Activated CD4-positive, CD25-positive, alpha-beta regulatory T cell (primary cell): ENCODE results near the gene INO80.

Experiments used
- DNase-seq, 4 experiments: peaks; one replicate each; lab custom pipeline; 2025; lab: John Stamatoyannopoulos, UW

INO80 gene

GRCh38 chr15:40999190-40999589, 116.9 kb downstream of the INO80 start:
- no peak for DNase-seq

DNA sequence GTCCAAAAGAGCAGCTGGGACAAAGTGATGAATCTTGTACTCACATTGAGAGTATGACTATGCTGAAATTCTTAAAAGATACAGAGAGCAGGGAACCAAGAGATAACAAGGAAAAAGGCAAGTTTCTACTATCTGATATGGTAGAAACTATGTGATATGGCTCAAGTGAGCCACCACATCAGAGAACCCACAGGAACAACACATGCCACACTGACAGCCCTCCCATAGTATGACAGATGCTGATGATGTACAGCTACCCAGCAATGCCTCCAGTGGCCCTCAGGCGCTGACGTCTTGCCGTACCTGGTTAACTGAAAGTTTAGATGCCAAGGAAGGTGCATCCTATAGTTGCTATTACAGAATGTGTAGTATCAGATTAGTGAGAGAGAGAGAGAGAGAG, 120.4 kb downstream of the INO80 start:
- DNase-seq: no peak

- no peak for DNase-seq
Observed at GRCh38 chr15:40992825-40993224, 123.3 kb downstream of the INO80 start.

GRCh38 chr15:40992241-40992741, 123.8 kb downstream of the INO80 start:
- no peak for DNase-seq

GRCh38 chr15:40991355-40991754, 124.7 kb downstream of the INO80 start:
- no peak for DNase-seq

DNA sequence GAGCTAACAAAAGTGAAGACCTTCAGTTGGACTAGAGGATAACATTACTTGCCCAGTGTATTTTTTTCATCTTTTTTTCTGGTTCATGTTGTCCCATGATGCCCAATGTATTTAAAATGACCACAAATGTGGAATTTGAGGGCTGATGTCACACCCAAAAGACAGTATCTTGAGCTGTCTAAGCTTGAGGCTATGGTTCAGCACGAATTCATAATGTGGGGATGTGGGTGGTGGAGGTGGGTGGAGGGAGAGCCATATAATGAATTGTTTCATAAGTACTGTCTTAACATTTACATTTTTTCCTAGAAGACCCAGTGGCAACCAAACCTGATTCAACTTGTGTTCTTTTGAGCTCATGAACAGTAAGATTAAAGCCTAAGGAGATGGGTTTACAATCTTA, 125.3 kb downstream of the INO80 start:
- DNase-seq: no peak

DNA sequence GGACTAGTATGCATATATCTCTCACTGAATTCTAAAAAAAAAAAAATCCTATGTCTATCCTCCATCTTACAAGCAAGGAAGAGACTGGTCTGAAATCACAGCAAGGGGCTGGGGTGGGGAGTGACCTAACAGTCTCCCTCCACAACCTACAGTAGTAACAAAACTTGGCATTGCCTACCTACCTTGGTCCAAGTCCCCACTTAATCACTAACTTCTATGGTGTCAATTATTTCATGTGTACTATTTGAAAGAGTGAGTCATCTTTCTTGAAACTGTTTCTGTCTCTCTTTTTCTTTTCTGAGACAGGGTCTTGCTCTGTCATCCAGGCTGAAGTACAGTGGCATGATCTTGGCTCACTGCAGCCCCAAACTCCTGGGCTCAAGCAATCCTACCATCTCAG, 126.0 kb downstream of the INO80 start:
- no peak for DNase-seq

DNA sequence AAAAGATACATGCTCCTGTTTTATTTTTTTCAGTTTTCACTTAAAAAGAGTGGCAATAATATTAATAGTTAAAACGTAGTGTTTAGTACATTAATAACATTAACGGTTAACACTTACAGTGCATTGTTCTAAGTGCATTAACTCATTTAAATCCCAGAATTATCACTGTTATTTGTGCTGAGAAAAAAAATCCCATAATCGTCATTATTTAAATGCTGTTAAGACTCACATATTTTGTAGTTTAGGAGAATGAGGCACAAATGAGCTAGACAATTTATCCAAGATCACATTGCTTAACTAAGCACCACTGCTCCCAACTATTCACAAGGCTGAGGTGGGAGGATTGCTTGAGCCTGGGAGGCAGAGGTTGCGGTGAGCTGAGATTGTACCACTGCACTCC, 127.9 kb downstream of the INO80 start:
- no peak for DNase-seq

- DNase-seq: no peak
Observed at GRCh38 chr15:40986820-40987219, 129.3 kb downstream of the INO80 start.

GRCh38 chr15:40985541-40986330, 130.3 kb downstream of the INO80 start:
- DNase-seq: no peak

DNA sequence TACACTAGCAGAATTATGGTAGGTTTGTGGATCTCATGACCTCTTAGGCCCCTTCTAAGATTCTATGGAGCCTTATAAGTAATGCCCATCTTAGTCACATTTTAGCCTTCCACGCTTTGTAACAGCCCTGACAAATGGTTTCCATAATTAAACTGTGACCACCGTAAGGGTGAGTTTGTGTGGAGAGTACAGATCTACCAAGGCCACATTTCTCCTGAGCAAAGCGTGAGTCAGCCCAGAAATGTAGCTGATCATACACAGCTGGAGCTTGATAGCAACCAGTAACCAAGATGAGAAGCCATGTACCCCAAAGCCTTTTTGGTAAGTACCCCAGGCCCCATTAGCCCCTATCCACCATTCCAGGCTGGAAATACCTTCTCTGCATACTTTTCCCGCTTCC, 131.1 kb downstream of the INO80 start:
- no peak for DNase-seq

DNA sequence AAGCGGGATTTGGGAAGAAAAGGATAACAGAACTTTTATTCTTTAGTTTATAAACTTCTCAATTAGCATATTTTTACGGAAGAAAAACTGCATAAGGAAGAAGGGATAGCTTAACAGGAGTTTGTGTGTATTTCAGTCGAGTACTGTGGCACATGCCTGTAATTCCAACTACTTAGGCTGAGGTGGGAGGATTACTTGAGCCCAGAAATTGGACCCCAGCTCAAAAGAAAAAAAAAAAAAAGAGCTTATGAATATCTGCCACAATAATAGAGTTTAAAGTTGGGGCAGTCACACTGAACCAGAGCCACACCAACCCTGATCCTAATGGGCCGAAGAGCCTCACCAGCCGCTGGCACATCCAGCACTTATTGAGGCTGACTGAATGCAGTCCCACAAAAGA, 131.7 kb downstream of the INO80 start:
- no peak for DNase-seq

DNA sequence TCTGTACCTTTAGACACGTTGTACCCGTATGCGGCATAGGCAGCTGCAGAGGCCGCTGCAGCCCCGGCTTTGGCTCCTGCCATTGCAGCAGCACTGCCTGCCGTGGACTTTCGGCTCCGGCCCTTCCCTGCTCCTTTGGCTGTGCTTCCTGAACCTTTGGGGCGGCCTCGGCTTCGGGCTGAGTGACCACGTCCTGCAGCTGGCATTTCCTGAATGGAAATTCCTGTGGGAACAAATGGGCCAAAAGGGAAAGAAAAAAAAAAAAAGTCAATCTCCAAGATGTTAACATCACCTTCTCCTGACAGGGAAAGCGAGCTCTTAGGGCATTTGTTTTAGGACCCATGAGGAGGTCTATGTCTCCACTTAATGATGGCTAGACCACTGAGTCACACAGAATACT, 133.2 kb downstream of the INO80 start:
- DNase-seq: no peak

GRCh38 chr15:40981186-40981585, 134.9 kb downstream of the INO80 start:
- no peak for DNase-seq

- no peak for DNase-seq
Observed at GRCh38 chr15:40978562-40978961, 137.5 kb downstream of the INO80 start.

DNA sequence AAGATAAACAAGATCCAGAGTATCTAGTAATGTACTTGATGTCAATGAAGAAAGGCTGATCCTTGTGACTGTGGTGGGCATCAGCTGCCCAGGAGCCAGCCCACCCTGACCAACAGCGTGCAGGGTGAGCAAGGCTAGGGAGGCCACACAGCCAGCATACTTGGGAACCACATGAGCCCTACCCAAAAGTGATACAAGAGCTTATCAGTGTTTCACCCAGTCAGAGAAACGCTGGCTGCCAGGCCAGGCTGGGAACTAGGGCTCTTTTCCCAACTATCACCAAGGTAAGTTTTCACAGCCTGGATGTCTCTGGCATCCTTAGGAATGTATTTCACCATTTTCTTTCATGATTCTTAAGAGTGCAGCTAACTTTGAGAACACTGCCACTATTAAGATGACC, 137.9 kb downstream of the INO80 start:
- DNase-seq: no peak

- DNase-seq: no peak
Observed at GRCh38 chr15:40976819-40977218, 139.3 kb downstream of the INO80 start.

DNA sequence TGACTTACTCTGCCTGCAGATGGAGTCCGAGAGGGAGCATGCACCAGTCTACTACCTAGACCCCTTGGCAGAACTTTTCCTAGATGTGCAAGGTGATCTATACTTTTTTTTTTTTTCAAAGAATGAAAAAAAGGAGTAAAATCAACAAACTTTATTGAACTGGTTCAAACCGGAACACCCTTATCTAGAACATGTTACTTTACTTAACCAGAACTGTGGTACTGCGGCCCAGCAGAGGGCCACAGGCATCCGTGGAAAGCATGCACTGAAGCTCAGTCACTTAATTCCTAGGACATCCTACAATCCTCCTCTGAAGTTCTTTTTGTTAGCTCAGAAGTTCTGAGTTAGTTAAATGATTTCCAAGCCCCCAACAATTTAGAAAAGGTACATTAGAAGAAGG, 141.2 kb downstream of the INO80 start:
- DNase-seq: no peak

GRCh38 chr15:40969363-40969762, 146.7 kb downstream of the INO80 start:
- DNase-seq: no peak

GRCh38 chr15:40968290-40969085, 147.6 kb downstream of the INO80 start:
- DNase-seq: no peak

- DNase-seq: no peak
Observed at GRCh38 chr15:40964634-40965033, 151.4 kb downstream of the INO80 start.

GRCh38 chr15:40964006-40964405, 152.1 kb downstream of the INO80 start:
- no peak for DNase-seq

DNA sequence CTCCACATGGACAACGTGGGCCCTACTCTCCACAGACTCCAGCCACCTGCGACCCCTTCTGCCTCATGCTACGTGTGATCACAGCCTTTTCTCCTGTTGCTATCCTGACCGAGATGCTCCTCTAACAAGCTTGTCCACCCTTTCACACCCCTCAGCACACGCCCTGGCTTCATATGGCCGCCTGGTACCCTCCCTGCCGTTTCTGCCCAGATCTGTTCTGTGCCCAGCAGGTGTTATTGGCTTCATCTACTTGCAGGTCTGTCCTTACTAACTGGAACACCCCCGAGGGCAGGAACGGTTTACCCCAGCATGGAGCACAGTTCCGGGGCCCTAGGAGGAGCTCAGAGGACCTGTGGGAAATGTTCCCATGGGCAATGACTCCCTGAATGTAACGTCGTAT, 152.9 kb downstream of the INO80 start:
- DNase-seq: no peak
